ENCODE data around the gene PCSK5.

DNA sequence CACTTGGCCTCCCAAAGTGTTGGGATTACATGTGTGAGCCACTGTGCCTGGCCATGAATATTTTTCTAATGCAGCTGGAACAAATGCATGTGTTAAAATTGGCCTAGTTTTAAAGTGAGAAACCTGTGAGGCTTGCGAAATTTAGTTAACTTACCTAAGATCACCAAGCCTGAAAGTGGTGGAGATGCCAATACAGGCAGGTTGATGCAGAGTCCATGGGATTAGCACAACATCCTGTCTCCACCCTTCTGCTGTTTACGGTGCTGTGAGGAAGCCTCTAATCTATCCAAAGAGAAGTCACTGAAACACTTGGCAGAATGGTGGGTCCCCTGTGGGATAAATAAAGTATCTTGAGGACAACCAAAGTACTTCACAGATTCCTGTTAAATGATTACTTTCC is 98.2 kb downstream of the PCSK5 start:
- TF ChIP-seq, protein P1, sequence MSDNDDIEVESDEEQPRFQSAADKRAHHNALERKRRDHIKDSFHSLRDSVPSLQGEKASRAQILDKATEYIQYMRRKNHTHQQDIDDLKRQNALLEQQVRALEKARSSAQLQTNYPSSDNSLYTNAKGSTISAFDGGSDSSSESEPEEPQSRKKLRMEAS (IDR thresholded peaks at IDR 0.05), result no peak
- no peak for TF ChIP-seq EP300 (IDR thresholded peaks at IDR 0.05; ENCODE audit: borderline replicate concordance)
- no peak for TF ChIP-seq YY1 (IDR thresholded peaks at IDR 0.05; ENCODE audit: low read depth)
- no peak for TF ChIP-seq NFIC (IDR thresholded peaks at IDR 0.05)
- no peak for TF ChIP-seq FOXM1 (IDR thresholded peaks at IDR 0.05; ENCODE audit: borderline replicate concordance, low read depth)
- TF ChIP-seq CEBPB (IDR thresholded peaks at IDR 0.05), result no peak
- TF ChIP-seq TEAD4 (IDR thresholded peaks at IDR 0.05), result no peak
- no peak for TF ChIP-seq CREB1 (IDR thresholded peaks at IDR 0.05; ENCODE audit: low read depth)
- TF ChIP-seq, protein P2, sequence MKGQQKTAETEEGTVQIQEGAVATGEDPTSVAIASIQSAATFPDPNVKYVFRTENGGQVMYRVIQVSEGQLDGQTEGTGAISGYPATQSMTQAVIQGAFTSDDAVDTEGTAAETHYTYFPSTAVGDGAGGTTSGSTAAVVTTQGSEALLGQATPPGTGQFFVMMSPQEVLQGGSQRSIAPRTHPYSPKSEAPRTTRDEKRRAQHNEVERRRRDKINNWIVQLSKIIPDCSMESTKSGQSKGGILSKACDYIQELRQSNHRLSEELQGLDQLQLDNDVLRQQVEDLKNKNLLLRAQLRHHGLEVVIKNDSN (IDR thresholded peaks at IDR 0.05), result no peak
- no peak for TF ChIP-seq TCF12 (IDR thresholded peaks at IDR 0.05; ENCODE audit: low read depth)
- no peak for TF ChIP-seq RAD21 (IDR thresholded peaks at IDR 0.05; ENCODE audit: low read depth)
- no peak for TF ChIP-seq ZBTB7A (IDR thresholded peaks at IDR 0.05; ENCODE audit: low read depth)

Measured in Ishikawa (cell line).